Measurements from ENCODE around the gene KRTAP10-3.

Gene KRTAP10-3

GRCh38 chr21:44527156-44527982, 31.2 kb downstream of the KRTAP10-3 start:
- no peak for DNase-seq

GRCh38 chr21:44526096-44526997, 32.2 kb downstream of the KRTAP10-3 start:
- no peak for DNase-seq

- DNase-seq: no peak
These were observed 33.1 kb downstream of the KRTAP10-3 start for GRCh38 chr21:44525391-44526095.

GRCh38 chr21:44524414-44525371, 33.9 kb downstream of the KRTAP10-3 start:
- DNase-seq: no peak

GRCh38 chr21:44523567-44524413, 34.8 kb downstream of the KRTAP10-3 start:
- no peak for DNase-seq

- DNase-seq: no peak
These were observed 35.8 kb downstream of the KRTAP10-3 start for GRCh38 chr21:44522753-44523204.

GRCh38 chr21:44521928-44522752, 36.5 kb downstream of the KRTAP10-3 start:
- no peak for DNase-seq

- no peak for DNase-seq
These were observed 37.2 kb downstream of the KRTAP10-3 start for GRCh38 chr21:44521301-44521927.

- DNase-seq: no peak
These were observed 38.0 kb downstream of the KRTAP10-3 start for GRCh38 chr21:44520326-44521300.

GRCh38 chr21:44519346-44520325, 39.0 kb downstream of the KRTAP10-3 start:
- DNase-seq: no peak

GRCh38 chr21:44518686-44519085, 39.9 kb downstream of the KRTAP10-3 start:
- no peak for DNase-seq

- no peak for DNase-seq
These were observed 41.3 kb downstream of the KRTAP10-3 start for GRCh38 chr21:44517175-44517899.

- DNase-seq: no peak
These were observed 41.8 kb downstream of the KRTAP10-3 start for GRCh38 chr21:44516828-44517174.

GRCh38 chr21:44516342-44516741, 42.3 kb downstream of the KRTAP10-3 start:
- DNase-seq: no peak

GRCh38 chr21:44515359-44516165, 43.0 kb downstream of the KRTAP10-3 start:
- no peak for DNase-seq
